T-helper 17 cell (primary cell): Measurements from ENCODE around the gene DUSP1. TPM values are rescaled to one million over a fixed set of nuclear protein-coding genes. Genes with fewer than 3 reads are reported as not detected.

ENCODE experiments used
- ATAC-seq: fragments of 150-1000 bp; cut with Tn5 transposase; 2 replicates; pipeline ENCODE4 v1.10.0; 2021; ENCODE audit warnings: mild to moderate bottlenecking, moderate library complexity
- DNase-seq, 3 donors: peaks; one replicate each; pipeline versions ENCODE4 v3.0.0 to v3.0.0-alpha.2; 2020 to 2021
- H3K9me3 ChIP-seq: one replicate; pipeline ENCODE4 v1.7.0; 2013; ENCODE audit warnings: low read length, mild to moderate bottlenecking; ENCODE audit not compliant: control insufficient read depth, poor library complexity, severe bottlenecking
- H3K27ac Mint-ChIP-seq: one replicate; pipeline ENCODE4 v1.8.0; 2022; ENCODE audit warnings: mild to moderate bottlenecking, moderate library complexity, mixed read lengths
- H3K27me3 Mint-ChIP-seq: one replicate; pipeline ENCODE4 v1.8.0; 2022; ENCODE audit warnings: mixed read lengths
- H3K36me3 Mint-ChIP-seq: one replicate; pipeline ENCODE4 v1.8.0; 2022; ENCODE audit warnings: low read depth, mixed read lengths
- H3K4me1 Mint-ChIP-seq: one replicate; pipeline ENCODE4 v1.8.0; 2022; ENCODE audit warnings: mild to moderate bottlenecking, mixed read lengths
- H3K4me3 Mint-ChIP-seq: one replicate; pipeline ENCODE4 v1.8.0; 2022; ENCODE audit warnings: mild to moderate bottlenecking, moderate library complexity, mixed read lengths
- total RNA-seq, 4 donors: library from RNA in 2 of 4; stranded (reverse) in 2 of 4; gene quantifications; one replicate each; pipeline ENCODE4 v1.2.3 and lab custom pipeline; 2022 to 2026

Gene DUSP1
- total RNA-seq, 2 donors from 2014 or later, result 1,522 to 2,429 TPM

DNA sequence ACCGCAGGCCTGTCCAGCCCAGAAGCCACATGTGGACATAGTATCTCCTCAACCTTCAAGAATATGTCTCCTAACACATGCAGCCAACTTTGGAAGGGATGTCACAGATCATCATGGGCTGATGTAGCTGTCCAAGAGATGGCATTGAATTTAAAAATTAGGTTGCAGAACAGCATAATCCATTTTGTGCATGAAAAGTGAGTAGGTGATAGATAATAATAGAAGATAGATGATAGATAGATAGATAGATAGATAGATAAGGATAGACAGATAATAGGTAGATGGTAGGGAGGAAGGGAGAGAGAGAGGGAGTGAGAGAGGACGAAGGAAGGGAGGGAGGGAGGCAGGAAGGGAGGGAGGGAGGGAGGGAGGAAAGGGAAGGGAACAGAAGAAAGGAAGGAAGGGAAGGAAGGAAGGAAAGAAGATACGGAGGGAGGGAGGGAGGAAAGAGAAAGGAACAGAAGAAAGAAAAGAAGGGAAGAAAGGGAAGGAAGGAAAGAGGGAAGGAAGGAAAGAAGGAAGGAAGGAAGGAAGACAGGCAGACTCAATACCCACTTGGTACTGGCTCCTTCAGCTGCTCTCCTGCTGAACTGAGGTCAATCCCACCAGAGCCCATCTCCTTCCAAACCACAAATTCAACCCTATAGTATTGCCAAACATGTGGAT is 34.2 kb upstream of the DUSP1 start:
- DNase-seq (no peak), ATAC-seq (no peak)
- H3K27me3 Mint-ChIP-seq, result no peaks in the 10 kb centered on the region
- H3K27ac Mint-ChIP-seq, result peak overlapping the region; percentile 67
- H3K4me3 Mint-ChIP-seq, result no peak overlapping the region
- H3K9me3 ChIP-seq, result no peaks in the 10 kb centered on the region
- H3K4me1 Mint-ChIP-seq, result peaks cover 11% of the 10 kb centered on the region
- H3K36me3 Mint-ChIP-seq, result no peaks in the 10 kb centered on the region

GRCh38 chr5:172802567-172803176 is 31.7 kb upstream of the DUSP1 start:
- no peaks in the 10 kb centered on the region for H3K9me3 ChIP-seq
- Mint-ChIP-seq H3K27ac (peak overlapping the region; percentile 77), H3K4me3 (no peak overlapping the region)

DNA sequence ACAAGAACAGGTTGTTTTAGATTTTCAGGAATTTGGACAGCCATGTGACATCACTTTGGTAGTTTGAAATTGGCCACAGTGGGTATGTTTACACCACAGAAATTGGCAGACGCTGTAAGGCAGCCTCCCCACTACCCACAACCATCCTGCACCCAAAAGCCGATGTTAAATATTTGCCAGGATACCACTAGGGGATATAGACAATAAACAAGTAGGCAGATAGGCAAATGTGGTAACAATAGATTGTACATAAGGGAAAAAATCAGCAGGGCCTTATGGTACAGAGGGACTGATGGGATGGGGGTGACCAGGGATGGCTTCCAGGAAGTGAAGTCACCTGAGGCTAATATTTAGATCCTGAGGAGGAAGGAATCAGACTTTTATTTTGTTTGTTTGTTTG is 31.1 kb upstream of the DUSP1 start:
- no peaks in the 10 kb centered on the region for H3K27me3 Mint-ChIP-seq
- H3K36me3 Mint-ChIP-seq, result peaks cover 2% of the 10 kb centered on the region
- H3K27ac Mint-ChIP-seq, result peak overlapping the region; percentile 77
- H3K9me3 ChIP-seq, result no peaks in the 10 kb centered on the region
- H3K4me1 Mint-ChIP-seq, result peaks cover 15% of the 10 kb centered on the region
- ATAC-seq (no peak), DNase-seq (no peak)
- H3K4me3 Mint-ChIP-seq, result no peak overlapping the region

More at GRCh38 chr5:172802567-172803176, 31.7 kb upstream of the DUSP1 start:
- peaks cover 2% of the 10 kb centered on the region for H3K36me3 Mint-ChIP-seq
- no peak for DNase-seq
- peaks cover 18% of the 10 kb centered on the region for H3K4me1 Mint-ChIP-seq
- no peaks in the 10 kb centered on the region for H3K27me3 Mint-ChIP-seq
- no peak for ATAC-seq

- ATAC-seq (no peak), DNase-seq (no peak)
- H3K27me3 Mint-ChIP-seq, result no peaks in the 10 kb centered on the region
- H3K27ac Mint-ChIP-seq, result peak overlapping the region; percentile 77
- H3K4me1 Mint-ChIP-seq, result peaks cover 12% of the 10 kb centered on the region
- H3K36me3 Mint-ChIP-seq, result peaks cover 2% of the 10 kb centered on the region
- no peaks in the 10 kb centered on the region for H3K9me3 ChIP-seq
- H3K4me3 Mint-ChIP-seq, result no peak overlapping the region
Observed at GRCh38 chr5:172801179-172801671, 30.2 kb upstream of the DUSP1 start.

DNA sequence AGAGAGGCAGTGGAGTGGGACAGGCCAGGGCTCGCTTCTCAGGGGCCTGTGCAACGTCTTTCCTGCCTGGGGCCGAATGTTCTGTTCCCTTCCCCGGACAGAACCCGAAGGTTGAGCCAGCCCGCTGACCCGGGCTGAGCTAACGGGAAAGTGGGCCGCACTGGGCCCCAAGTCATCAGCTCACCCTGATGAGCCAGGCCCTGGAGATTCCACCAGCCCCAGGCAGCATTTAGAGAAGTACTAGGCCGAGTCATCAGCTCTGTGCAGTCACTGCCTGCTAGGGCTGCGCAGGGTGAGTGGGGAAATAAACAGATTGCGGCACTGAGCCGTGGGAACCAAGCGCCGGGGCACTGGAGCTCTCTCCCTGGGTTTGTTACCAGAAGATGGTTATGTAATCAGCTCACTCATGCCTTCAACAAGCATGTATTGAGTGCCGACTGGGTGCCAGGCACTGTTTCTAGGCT is 29.1 kb upstream of the DUSP1 start:
- H3K4me3 Mint-ChIP-seq, result no peak overlapping the region
- ATAC-seq, result peak; percentile 55

GRCh38 chr5:172799416-172799815 is 28.4 kb upstream of the DUSP1 start:
- Mint-ChIP-seq H3K27ac (no peak overlapping the region), H3K27me3 (no peaks in the 10 kb centered on the region)

More for the DNA sequence above, 29.1 kb upstream of the DUSP1 start:
- DNase-seq, result no peak
- Mint-ChIP-seq H3K27ac (no peak overlapping the region), H3K27me3 (no peaks in the 10 kb centered on the region), H3K4me1 (peaks cover 12% of the 10 kb centered on the region), H3K36me3 (peaks cover 2% of the 10 kb centered on the region)
- H3K9me3 ChIP-seq, result no peaks in the 10 kb centered on the region

DNA sequence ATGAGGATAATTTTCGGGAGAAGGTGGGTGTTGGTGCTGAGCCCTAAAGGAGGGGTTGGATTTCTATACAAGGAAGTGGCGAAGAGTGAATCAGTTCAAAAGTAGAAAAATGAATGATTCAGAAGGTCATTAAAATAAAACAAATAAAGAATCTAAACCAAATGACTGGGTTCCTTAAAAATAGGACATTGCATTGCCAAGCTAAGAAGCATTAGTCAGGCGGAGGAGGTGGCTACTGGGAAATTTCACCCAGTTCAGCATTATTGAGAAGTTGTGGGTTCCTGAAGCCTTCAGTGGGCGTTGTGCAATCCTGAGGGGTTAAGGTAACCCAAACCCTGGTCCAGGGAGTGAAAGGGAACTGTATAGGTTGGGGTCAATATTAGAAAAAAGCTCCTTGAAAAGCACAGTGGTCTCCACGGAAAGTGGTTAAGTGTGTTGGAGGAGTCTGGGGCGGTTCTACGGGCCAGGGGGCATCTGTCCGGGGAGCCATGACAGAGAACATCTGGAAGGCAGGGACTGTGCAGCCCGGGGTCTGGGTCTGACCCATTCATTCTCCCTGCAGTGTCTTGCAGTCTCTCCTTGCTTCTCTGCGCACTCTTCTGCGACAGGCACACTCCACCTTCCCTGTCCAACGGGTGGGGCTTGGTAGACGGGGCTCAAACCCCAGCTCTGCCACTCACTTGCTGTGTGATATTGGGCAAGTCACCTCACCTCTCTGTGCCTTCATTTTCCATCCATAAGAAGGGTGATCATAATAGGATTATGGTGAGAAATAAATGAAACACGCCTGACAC is 27.6 kb upstream of the DUSP1 start:
- Mint-ChIP-seq H3K4me3 (no peak overlapping the region), H3K4me1 (peaks cover 12% of the 10 kb centered on the region), H3K27ac (no peak overlapping the region), H3K36me3 (peaks cover 2% of the 10 kb centered on the region), H3K27me3 (no peaks in the 10 kb centered on the region)
- ATAC-seq, result peak; percentile 33
- DNase-seq, result no peak
- no peaks in the 10 kb centered on the region for H3K9me3 ChIP-seq

More at GRCh38 chr5:172799416-172799815, 28.4 kb upstream of the DUSP1 start:
- no peak for ATAC-seq
- H3K4me3 Mint-ChIP-seq, result no peak overlapping the region
- peaks cover 2% of the 10 kb centered on the region for H3K36me3 Mint-ChIP-seq
- DNase-seq, result no peak
- H3K9me3 ChIP-seq, result no peaks in the 10 kb centered on the region
- H3K4me1 Mint-ChIP-seq, result peaks cover 12% of the 10 kb centered on the region

- Mint-ChIP-seq H3K4me3 (peak overlapping the region; percentile 58), H3K27me3 (no peaks in the 10 kb centered on the region), H3K27ac (no peak overlapping the region), H3K4me1 (peaks cover 12% of the 10 kb centered on the region), H3K36me3 (peaks cover 2% of the 10 kb centered on the region)
- DNase-seq (no peak), ATAC-seq (no peak)
- no peaks in the 10 kb centered on the region for H3K9me3 ChIP-seq
Observed at GRCh38 chr5:172797771-172798191, 26.8 kb upstream of the DUSP1 start.

- ATAC-seq (no peak), DNase-seq (no peak)
- H3K9me3 ChIP-seq, result no peaks in the 10 kb centered on the region
- Mint-ChIP-seq H3K36me3 (peaks cover 2% of the 10 kb centered on the region), H3K27ac (no peak overlapping the region), H3K4me1 (peaks cover 10% of the 10 kb centered on the region), H3K4me3 (no peak overlapping the region), H3K27me3 (no peaks in the 10 kb centered on the region)
Observed at GRCh38 chr5:172796306-172796705, 25.3 kb upstream of the DUSP1 start.

DNA sequence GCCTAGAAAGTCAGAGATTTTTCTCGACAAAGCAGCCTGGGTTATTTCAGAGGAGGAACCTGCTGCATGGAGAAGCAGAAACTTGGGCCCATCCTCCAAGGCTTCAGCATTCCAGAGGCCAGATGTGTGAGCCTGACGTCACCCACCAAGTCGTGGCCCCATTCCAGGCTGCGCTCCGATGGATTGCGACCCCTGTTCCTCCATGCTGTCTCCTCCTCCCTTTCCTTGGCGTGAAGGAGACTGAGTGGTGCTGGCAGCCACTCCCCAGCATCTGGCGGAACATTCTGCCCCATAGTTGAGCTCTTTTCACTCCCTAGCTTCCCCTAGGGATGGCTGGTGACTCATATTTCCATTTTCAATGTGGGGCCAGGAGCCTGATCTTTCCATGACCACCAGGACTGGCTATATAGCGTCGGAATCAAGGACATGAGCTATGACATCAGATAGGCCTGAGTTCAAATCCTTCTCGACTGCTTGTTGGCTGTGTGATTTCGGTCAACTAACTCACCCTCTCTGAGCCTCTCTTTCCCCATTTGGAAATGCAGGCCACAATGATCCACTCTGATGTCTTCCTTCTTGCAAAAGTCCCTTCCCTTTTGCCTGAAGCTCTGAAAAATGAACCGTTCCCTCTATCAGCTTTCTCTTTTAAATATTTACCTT is 24.5 kb upstream of the DUSP1 start:
- no peaks in the 10 kb centered on the region for H3K9me3 ChIP-seq
- ATAC-seq, result no peak
- peaks cover 2% of the 10 kb centered on the region for H3K36me3 Mint-ChIP-seq
- no peak for DNase-seq
- H3K4me3 Mint-ChIP-seq, result no peak overlapping the region
- peaks cover 9% of the 10 kb centered on the region for H3K4me1 Mint-ChIP-seq
- no peaks in the 10 kb centered on the region for H3K27me3 Mint-ChIP-seq
- H3K27ac Mint-ChIP-seq, result no peak overlapping the region

- no peak overlapping the region for H3K27ac Mint-ChIP-seq
- no peak for ATAC-seq
- no peak for DNase-seq
- H3K4me1 Mint-ChIP-seq, result peaks cover 9% of the 10 kb centered on the region
- H3K27me3 Mint-ChIP-seq, result no peaks in the 10 kb centered on the region
- no peaks in the 10 kb centered on the region for H3K9me3 ChIP-seq
- H3K36me3 Mint-ChIP-seq, result no peaks in the 10 kb centered on the region
- no peak overlapping the region for H3K4me3 Mint-ChIP-seq
Observed at GRCh38 chr5:172793577-172794488, 22.8 kb upstream of the DUSP1 start.
